Left ventricle myocardium inferior (tissue), 1 donor: Measurements from ENCODE around the gene ATXN7. TPM values are rescaled to one million over a fixed set of nuclear protein-coding genes. Genes with fewer than 3 reads are reported as not detected.

ENCODE experiments used
- DNase-seq: peaks from one replicate; pipeline ENCODE4 v3.0.0-alpha.2; 2020
- H3K27ac ChIP-seq: fragments of 200-600 bp; replicated peaks from 2 replicates; pipeline ENCODE4 v1.8.0; 2021
- H3K27me3 ChIP-seq: fragments of 200-600 bp; 2 replicates; pipeline ENCODE4 v1.8.0; 2021; ENCODE audit warnings: low read depth
- H3K36me3 ChIP-seq: fragments of 200-600 bp; 2 replicates; pipeline ENCODE4 v1.8.0; 2021
- H3K4me1 ChIP-seq: fragments of 200-600 bp; 2 replicates; pipeline ENCODE4 v1.8.0; 2021
- H3K4me3 ChIP-seq: fragments of 200-600 bp; 2 replicates; pipeline ENCODE4 v1.8.0; 2021; ENCODE audit warnings: mild to moderate bottlenecking, moderate library complexity
- H3K9me3 ChIP-seq: fragments of 200-600 bp; replicated peaks from 2 replicates; pipeline ENCODE4 v1.8.0; 2021
- intact Hi-C: fragments of 100-400 bp; cut with micrococcal nuclease; formaldehyde crosslinking; loops from one replicate; pipeline ENCODE4 v1.11.0; 2022
- total RNA-seq: library from RNA; stranded (reverse); fragmentation: NEBNext Ultra II Directional; extraction: Animal tissue kit (Norgen Biotek cat#: 25700); gene quantifications from one replicate; pipeline ENCODE4 v1.2.1, GENCODE V29; 2021
- TF ChIP-seq, protein P1 (sequence below): fragments of 200-600 bp; IDR thresholded peaks from 2 replicates; pipeline ENCODE4 v1.8.0; 2021; ENCODE audit warnings: antibody characterized with exemption, mild to moderate bottlenecking, borderline replicate concordance
- donor health status: DM: no; HTN: yes; CAD: no; lungs with severe emphysema.

ATXN7 gene
- total RNA-seq, 1 donor from 2014 or later, result 12.1 TPM

DNA sequence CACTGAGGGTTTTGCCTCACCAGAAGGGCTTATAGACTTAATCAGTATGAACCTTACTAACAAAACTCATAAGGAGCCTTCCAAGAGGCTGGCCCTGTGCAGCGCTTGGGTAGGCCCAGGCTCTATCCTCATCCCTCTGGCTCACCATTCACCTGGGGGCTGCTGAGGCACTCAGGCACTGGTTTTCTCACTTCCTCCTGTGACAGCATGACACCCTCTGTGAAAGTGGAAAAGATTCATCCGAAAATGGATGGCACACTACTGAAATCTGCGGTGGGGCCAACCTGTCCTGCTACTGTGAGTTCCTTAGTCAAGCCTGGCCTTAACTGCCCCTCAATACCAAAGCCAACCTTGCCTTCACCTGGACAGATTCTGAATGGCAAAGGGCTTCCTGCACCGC lies 118.3 kb downstream of the ATXN7 start:
- TF ChIP-seq, protein P1, sequence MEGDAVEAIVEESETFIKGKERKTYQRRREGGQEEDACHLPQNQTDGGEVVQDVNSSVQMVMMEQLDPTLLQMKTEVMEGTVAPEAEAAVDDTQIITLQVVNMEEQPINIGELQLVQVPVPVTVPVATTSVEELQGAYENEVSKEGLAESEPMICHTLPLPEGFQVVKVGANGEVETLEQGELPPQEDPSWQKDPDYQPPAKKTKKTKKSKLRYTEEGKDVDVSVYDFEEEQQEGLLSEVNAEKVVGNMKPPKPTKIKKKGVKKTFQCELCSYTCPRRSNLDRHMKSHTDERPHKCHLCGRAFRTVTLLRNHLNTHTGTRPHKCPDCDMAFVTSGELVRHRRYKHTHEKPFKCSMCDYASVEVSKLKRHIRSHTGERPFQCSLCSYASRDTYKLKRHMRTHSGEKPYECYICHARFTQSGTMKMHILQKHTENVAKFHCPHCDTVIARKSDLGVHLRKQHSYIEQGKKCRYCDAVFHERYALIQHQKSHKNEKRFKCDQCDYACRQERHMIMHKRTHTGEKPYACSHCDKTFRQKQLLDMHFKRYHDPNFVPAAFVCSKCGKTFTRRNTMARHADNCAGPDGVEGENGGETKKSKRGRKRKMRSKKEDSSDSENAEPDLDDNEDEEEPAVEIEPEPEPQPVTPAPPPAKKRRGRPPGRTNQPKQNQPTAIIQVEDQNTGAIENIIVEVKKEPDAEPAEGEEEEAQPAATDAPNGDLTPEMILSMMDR, result no peak
- H3K4me3 ChIP-seq, result no peak overlapping the region
- peaks cover 54% of the 10 kb centered on the region for H3K36me3 ChIP-seq
- intact Hi-C loops, result no loop called here
- H3K27ac ChIP-seq, result no peak overlapping the region
- no peak for DNase-seq
- H3K4me1 ChIP-seq, result peaks cover 16% of the 10 kb centered on the region
- H3K9me3 ChIP-seq, result no peaks in the 10 kb centered on the region
- H3K27me3 ChIP-seq, result no peaks in the 10 kb centered on the region

- peaks cover 69% of the 10 kb centered on the region for H3K36me3 ChIP-seq
- peaks cover 8% of the 10 kb centered on the region for H3K4me1 ChIP-seq
- intact Hi-C loops, result no loop called here
- H3K27me3 ChIP-seq, result no peaks in the 10 kb centered on the region
- H3K27ac ChIP-seq, result no peak overlapping the region
- H3K4me3 ChIP-seq, result no peak overlapping the region
- DNase-seq, result no peak
- TF ChIP-seq, protein P1, result no peak
- H3K9me3 ChIP-seq, result no peaks in the 10 kb centered on the region
Measured at GRCh38 chr3:63984391-63984790, 120.7 kb downstream of the ATXN7 start.

DNA sequence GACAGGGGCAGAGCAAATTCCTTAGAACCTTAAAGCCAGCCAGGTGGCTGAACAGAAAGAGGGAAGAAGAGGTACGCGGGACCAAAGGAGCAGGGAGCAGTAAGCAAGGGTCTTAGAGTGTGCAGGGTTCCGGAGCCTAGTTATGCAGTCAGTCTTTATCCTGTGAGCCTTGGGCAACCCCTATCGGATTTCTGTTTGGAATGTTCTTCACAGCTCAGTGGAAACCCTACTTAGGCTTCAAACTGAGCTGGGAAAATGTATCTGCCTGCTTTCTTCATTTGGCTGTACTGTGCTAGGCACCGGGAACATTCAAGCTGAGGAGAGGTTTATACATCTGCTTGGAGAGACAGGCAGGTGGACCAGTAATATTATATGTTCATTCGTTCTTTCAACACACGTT lies 122.5 kb downstream of the ATXN7 start:
- intact Hi-C loops, result no loop called here

GRCh38 chr3:63986831-63987230 lies 123.2 kb downstream of the ATXN7 start:
- intact Hi-C loops, result no loop called here
- H3K36me3 ChIP-seq, result peaks cover 72% of the 10 kb centered on the region

More for the DNA sequence above, 122.5 kb downstream of the ATXN7 start:
- Histone ChIP-seq H3K4me1 (peaks cover 1% of the 10 kb centered on the region), H3K27ac (no peak overlapping the region), H3K36me3 (peaks cover 73% of the 10 kb centered on the region), H3K4me3 (no peak overlapping the region), H3K27me3 (no peaks in the 10 kb centered on the region), H3K9me3 (no peaks in the 10 kb centered on the region)
- TF ChIP-seq, protein P1, result no peak
- DNase-seq, result no peak

DNA sequence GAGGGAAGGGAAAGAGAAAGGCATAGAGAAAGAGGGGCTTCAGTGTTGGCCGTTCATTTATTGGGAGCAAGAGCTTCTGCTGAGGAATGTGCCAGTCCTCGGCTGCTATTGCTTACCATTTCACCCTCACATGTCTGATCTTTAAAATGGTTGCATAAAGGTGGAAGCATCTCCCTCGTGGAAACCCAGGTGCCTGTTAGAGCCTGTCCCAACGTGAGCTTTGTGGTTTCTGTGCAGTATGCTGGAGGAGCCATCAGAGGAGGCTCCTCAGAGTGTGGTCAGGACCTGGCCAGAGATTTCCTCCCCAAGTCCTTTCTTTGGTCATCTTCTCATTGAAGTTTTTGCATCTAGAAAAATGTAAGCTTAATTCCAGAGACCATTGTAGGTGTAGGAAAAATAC lies 125.3 kb downstream of the ATXN7 start:
- TF ChIP-seq, protein P1, result no peak
- intact Hi-C loops, result no loop called here
- no peaks in the 10 kb centered on the region for H3K9me3 ChIP-seq
- H3K36me3 ChIP-seq, result peaks cover 64% of the 10 kb centered on the region
- peaks cover 9% of the 10 kb centered on the region for H3K4me1 ChIP-seq
- no peak for DNase-seq
- H3K27ac ChIP-seq, result no peak overlapping the region
- no peaks in the 10 kb centered on the region for H3K27me3 ChIP-seq
- H3K4me3 ChIP-seq, result no peak overlapping the region

More at GRCh38 chr3:63986831-63987230, 123.2 kb downstream of the ATXN7 start:
- H3K4me1 ChIP-seq, result no peaks in the 10 kb centered on the region
- H3K27ac ChIP-seq, result no peak overlapping the region
- H3K9me3 ChIP-seq, result no peaks in the 10 kb centered on the region
- TF ChIP-seq, protein P1, result no peak
- no peak overlapping the region for H3K4me3 ChIP-seq
- no peak for DNase-seq
- no peaks in the 10 kb centered on the region for H3K27me3 ChIP-seq
